NCI-H1694 treated with DMSO at 0.1 percent for 48 hours (cell line): ENCODE measurements around the gene GPC5.
A peak's percentile ranks its signal among the peaks of the same experiment; 100 is the strongest.

Source experiments
- DNase-seq: peaks from one replicate; lab custom pipeline; 2025; lab: John Stamatoyannopoulos, UW

GPC5 gene

DNA sequence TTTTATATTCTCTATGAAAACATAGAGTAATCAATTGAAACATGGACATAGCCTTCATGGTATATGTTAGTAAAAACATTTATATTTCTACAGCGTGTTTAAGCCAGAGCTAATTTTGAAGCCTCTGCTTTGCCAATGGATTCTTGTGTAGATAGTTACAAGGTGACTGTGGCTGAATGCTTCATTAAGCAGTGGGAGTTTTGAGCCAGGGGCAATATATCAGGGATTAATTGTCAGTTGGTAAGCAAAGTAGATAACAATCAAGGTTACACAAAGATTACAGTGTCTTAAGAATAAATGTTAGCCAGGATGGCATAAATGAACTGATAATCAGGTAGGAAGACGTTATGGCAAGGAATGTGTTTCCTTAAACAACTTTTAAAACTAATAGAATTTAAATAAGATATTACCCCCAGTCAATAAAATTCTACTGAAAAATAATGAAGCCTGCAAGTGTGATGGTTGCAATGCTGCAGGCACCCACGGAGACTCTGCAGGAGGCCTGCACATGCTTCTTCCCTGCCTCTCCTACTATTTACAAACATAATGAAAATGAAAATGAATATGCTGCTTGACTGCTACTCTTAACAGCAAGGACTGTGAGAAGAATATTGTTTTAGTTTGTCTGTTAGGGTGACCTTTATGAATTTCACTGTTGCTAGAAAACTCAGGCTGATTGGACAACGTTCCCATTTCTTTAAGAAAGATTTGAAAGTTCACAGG lies 588.5 kb downstream of the GPC5 start:
- no peak for DNase-seq

DNA sequence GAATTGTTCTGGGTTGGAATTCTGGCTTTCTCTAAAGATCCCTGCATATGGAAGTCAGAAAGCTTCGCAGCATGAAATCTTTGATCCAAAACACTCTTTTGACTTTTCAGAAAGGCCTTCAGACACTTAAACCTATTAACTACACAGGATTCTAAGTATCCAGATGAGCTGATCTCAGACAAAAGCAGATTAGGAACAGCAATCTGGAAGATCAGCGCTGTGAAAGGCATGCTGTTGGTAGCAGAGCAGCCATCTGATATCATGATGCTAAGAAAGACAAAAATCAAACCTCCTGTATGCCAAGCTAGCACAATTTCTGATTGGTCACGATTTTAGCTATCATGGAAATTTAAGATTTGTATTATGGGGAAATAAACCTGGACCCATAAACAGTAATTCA lies 589.9 kb downstream of the GPC5 start:
- no peak for DNase-seq

DNA sequence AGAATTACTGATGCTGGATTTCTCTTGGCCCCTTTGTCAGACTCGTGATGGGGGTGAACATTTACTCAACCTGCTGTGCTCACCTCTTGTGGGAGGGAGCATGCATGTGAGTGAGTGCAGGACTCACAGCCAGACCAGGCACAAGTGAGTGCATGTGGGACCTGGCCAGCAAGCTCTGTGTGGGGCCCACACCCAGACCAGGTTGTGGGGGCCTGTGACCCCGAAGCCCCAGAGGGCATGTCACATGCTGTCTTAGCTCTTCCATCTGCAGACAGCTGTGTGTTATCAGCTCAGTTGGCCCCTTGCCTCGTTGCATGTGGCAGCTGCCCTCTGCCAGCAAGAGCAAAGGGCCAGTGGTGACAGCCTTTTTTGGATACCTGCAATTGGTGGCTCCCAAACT lies 614.4 kb downstream of the GPC5 start:
- no peak for DNase-seq

DNA sequence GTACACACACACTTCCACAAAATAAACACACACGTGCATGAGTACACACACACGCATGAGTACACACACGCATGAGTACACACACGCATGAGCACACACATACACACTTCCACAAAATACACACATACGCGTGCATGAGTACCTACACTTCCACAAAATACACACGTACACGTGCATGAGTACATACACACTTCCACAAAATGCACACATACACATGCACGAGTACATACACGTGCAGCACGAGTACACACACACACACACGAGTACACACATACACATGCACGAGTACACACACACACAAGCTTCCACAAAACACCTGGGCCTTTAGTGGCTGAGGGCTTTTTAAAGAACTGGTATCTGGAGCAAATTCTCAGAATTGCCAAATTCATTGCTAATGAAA lies 619.3 kb downstream of the GPC5 start:
- no peak for DNase-seq

DNA sequence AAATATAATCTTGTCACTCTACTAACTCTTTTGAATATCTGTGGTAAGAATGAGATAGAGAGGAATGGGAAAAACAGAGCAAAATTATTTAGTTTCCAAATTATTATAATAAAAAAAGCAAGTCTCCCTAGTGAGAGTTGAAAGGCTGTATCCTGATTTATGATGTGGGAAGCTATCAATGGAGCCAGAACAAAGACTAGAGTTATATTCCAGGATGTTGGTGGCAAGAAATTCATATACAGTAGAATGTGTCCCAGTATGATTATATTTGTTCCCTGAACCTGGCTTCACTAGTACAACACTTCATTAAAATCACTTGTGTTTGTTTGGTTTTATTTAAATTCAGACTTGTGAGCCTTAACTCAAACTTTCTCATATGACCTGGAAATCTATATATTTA lies 630.3 kb downstream of the GPC5 start:
- DNase-seq: peak; percentile 25

DNA sequence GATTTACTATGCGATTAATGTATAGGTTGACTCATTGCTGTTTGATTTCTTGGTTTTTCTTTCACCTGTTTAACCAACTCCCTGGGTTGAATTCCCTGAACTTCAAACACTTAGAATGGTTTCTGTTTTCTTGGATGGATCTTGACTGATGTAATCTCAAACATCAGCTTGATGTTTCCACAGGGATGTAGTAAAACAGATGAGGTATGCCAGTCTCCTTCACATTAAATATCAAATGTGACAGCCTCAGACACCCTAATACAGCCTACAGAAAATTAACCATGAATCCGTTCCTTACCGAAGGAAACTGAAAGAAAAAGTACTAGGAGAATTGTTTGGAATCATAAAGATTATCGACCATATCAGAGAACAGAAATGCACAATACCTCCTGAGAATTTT lies 631.2 kb downstream of the GPC5 start:
- no peak for DNase-seq

DNA sequence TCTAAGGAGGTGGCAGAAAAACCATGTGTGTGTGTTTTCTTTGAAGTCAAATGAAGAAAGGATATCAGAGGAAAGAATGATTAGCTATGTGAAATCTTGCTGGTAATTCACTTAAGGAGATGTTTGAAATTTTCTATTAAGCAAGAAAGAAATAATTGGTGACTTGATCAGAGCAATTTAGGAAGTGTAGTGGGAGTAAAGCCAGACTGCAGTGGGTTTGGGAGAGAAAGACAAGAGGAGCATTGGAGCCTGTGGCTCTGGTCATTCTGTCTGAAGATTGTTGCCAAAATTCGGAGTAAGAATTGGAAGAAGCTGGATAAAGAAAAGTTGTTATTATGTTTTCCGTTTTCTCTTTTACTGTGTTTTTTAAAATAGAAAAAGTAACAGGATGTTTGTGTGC lies 640.5 kb downstream of the GPC5 start:
- DNase-seq: no peak

DNA sequence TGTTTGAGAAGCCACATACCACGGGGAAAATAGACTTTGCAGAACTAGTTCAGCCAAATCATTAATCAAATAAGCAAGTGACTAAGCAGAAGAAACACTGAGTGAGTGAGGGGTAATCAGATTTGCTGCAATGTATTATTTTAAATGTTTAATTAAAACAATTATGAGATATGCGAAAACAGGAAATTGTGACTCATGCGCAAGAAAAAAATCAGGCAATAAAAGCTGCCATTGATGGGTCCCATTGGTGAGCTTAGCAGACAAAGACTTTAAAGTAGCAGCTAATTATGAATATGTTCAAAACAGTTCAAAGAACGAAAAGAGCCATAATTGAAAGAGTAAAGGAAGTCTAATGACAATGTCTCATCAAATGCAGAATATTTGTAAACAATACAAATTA lies 644.1 kb downstream of the GPC5 start:
- DNase-seq: no peak

DNA sequence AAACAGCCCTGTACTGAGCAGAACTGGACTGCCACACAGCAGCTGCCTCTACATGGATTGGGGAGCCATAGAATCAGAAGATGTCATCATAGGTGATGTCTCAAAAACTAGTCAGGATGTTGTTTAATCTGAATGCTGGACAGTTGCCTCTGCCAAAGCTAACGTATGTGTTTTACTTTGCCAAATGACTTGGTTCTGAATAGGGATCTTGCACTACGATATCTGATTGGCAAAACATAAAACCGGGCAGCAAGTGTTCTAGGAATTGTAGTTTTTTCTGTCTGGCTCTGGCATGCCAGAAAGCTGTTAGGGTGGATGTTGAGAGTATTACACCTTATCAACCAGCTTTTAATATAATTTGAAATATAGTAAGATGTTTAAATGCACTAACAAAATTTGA lies 645.9 kb downstream of the GPC5 start:
- DNase-seq: no peak

DNA sequence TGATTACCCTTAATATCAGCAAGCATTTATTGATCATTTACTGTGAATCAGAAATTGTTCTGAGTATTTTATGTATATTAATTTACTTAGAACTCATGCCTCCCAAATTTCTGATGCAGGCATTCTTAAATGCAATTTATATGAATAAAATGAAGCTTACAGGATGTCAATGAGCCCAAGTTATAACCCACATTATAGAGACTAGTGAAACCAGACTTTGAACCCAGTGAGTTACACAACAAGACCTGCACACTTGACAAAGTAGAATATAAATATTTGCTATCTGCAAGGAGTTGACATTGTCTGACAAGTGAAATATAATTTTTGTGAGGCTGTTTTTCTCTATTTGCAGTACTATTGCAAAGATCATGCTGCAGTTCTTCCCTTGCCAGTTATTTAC lies 656.0 kb downstream of the GPC5 start:
- DNase-seq: no peak

DNA sequence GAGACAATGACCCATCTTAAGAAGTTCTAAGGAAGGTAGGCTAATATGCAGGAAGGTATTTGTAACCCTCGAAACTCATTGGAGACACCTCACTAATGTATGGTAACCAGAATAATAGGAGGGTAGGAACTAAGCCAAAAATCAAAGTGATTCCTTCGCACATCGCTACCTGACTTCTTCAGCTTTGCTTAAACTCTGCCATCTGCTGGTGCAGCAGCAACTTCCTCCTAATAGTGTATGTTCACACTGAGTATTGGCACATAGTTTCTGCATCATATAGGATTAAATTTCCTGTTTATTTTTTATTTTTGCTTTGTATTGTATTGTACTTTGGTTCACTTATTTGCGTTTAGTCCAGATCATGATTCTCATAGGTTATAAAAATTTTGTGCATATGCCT lies 676.2 kb downstream of the GPC5 start:
- DNase-seq: peak; percentile 17

DNA sequence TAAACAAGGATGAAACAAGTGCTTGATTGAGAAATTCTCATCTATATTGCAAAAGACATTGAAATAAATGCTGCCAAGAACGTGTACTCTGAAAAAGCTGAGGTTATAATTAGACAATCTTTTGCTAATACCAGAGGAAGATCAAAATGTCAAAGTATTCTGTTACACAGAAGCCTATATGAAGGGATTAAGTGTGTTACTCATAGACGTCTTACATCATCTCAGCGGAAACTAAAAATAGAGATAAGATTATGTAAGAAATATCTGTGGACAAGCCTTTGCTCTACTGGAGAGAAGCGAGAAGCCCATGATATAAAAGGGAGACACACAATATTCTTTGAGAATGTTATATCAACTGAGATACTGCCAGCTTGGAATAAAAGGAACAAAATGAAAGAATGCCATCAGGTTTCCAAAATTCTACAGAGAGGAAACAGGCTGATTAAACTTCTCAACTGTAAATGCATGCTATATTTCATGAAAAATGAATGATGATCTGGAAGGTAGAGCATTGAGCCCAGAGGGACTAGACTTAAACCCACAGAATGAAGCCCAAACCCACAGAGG lies 699.0 kb downstream of the GPC5 start:
- no peak for DNase-seq

DNA sequence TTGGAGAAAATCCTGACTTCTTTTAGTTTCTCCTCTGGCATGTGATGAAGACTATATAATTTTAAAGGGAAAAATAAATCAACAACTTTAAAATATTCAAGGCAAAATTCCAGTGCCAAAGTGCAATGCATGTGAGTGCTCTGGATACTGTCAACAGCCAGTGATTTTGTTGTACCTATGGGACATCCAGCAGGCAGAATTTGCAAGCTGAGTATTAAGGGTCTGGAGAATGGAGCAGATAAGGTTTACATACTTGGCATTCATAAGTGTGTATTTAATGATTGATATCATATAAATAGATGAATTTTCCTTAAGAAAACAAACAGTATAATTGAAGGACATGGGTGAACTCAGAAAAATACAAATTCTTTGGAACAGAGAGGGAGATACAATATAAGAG lies 703.4 kb downstream of the GPC5 start:
- no peak for DNase-seq

DNA sequence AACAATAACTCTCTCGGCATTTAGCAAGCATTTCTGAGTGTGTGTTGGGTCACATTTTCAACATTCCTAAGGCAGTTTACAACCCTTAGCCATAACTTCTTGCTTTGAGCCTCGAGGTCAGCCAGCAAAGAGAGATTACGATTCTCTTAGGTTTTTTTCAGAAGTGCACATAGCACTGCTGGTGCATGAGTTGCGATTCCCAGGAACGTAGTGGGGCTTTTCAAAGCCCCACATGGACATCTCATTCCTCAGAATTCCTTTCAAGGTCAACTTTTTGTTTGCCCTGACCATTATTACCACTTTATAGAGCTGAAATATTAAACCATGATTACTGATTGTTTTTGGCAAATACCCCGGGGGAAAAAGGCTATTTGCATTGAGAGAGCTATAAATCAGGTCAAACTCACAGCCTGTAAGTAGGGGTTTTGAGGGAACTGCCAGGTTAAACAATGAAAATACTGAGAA lies 705.3 kb downstream of the GPC5 start:
- no peak for DNase-seq

DNA sequence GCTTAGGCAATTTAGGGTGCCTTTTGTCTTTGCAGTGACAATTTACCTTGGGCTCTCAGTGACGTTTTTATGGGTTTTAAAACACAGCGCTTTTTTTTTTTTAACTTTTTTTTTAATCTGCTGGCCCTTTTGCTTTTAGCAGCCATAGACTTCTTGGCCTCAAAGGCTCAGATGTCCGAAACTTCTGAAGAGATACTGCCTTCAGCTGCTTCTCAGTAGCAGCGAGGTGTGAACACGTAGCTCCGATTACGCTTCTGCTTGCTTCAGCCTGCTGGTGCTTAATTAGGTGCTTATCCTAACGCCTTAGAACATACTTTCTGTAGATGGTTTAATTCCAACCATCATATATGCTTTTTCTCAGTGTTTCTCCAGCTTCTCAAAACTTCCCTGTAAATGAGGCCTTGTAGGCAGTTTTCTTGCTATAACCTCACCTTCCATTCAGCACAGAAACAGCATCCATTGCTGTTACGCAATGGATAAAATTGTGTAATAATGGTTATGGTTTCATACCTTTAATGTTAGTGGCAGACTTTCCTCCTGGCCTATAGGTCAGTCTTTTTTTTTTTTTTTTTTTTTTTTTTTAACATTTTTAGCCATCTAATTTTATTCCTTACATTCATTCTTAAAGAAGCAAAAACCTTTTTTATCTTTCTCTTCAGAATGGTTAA lies 723.9 kb downstream of the GPC5 start:
- no peak for DNase-seq

DNA sequence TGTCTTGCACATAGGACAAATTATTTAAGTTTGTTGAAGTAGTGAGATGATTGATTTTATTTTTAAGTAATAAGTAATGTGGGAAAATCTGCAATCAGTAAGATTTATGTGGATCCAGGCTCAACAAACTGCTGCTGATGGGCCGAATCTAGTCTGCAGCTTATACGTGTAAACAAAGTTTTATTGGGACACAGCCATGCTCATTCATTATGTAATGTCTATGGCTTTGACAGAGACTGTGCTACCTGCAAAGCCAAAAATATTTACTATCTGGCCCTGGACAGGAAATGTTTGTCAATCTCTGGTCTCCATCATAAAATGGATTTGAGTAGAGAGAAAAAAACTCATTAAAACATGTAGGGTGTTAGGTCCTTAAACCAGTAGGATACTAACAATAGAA lies 728.0 kb downstream of the GPC5 start:
- no peak for DNase-seq

DNA sequence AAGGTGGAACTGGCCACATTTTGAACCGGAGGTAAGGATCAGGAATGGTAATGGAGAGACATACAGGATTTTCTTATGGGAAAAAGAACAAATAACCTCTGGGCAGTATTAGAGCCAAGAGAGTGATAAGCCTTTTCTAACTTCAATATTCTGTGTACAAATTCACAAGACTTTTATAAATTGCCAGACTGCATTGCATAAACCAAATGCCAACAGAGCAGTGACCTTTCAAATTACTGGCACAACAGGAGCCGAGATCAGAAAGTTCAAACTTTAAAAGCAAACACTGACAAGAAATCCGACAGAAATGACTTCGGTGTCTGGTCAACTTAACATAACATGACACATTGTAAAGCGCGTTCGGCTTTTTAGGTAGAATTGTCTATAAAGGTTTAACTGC lies 737.1 kb downstream of the GPC5 start:
- no peak for DNase-seq

DNA sequence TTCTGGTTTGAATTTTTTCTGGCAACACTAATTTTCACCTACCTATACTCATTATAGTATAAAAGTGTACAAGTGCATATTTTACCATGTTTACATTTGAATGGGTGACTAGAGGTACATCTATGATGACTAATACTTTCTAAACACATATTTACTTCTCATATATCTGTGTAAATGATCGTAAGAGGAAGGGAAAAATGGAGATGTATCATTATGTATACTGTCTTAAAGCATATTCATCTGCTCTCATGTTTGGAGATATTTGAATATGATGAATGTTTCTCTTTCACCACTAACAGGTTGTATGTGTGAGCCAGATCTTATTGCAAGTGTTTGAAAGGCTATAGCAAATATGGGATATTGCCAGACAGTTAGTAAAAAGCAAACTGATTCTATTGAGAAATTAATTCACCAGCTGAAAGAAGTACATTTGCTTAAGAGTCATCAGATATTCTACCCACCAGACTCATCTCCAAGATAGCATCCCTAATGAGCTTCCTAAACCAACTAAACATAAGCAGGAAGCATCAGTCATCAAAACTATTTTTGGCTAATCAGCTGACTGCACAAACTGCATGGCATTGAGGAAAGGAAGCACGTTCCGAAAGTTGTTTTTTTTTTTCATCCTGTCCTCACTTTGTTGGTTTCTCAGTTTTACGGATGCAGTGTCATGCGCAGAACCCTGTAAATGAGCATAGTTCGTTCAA lies 738.2 kb downstream of the GPC5 start:
- no peak for DNase-seq

DNA sequence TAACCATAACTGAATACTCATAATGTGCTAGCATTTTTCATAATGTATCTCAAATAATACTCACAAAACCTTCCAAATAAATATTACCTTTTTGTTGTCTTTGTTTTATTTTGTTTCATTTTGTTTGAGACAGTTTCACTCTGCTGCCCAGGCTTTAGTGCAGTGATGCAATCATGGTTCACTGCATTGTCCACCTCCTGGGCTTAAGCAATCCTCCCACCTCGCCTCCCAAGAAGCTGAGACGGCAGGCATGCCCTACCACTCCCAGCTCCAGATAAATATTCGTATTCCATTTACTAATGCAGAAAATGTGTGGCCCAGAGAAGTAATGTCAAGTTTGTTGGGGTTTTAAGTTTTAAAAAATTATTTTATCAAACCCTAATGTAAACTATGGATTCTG lies 739.1 kb downstream of the GPC5 start:
- no peak for DNase-seq

DNA sequence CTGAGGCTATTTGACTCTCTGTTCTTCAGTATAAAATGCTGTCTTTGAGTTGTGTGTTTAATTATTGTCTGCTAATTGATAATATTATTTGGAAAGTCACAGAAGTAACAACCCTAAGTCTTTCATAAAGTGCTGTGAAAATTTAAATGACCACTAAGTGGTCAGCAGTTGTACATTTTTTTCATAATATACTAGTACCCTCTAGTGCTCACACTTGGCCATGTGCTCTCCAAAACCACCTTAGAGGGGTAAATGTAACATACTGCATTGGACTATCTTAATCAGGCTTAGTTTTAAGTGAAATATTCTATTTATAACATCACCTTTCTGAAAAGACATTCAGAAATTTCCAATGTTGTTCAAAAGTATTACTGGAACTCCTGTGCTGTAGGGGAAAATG lies 745.3 kb downstream of the GPC5 start:
- DNase-seq: no peak

DNA sequence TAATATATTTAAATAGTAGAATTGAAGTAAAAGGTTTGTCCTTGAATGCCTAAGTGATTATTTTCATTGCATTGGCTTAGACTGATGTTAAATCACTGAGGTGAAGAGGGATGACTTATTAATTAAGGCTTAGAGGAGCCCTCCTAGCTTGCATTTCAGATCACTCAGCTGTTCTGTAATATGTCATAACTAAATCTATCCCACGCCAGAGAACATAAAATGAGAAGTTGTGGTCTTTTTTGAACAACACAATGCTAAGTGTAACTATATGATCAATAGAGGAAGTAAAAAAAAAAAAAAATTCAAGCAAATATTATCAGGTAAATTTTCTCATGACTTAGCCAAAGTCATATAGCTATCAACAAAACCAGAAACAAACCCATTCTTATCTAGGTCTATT lies 752.2 kb downstream of the GPC5 start:
- no peak for DNase-seq

DNA sequence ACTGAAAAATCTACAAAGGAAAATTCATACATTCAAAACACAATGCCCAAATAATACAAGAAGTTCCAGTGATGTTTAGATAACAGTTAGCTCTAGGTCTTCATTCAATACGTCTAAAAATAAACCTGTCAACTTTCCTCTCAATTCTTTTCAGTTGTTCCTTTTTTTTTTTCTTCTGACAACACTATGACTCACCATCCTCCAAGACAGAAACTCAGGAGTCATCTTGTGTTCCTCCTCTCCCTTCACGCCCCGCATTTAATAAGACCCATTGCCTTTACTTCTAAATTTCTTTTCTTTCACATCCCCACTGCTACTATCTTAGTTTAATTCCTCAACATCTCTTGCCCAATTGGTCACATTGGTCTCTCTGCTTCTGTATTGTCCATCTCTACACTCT lies 759.9 kb downstream of the GPC5 start:
- no peak for DNase-seq

DNA sequence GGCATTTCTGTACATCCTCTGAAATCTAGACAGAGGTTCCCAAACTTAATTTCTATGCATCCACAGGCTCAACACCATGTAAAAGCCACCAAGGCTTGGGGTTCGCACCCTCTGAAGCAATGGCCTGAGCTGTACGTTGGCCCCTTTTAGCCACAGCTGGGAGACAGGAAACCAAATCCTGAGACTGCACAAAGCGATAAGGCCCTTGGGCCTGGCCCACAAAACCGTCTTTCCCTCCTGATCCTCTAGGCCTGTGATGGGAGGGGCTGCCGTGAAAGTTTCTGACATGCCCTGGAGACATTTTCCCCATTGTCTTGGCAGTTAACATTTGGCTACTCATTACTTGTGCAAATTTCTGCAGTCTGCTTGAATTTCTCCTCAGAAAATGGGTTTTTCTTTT lies 766.4 kb downstream of the GPC5 start:
- no peak for DNase-seq
